HG03039 (cell line): ENCODE data around the gene C16orf89.
"Not testable (repeated sequence)": the region's sequence is repeated elsewhere in the genome, so short reads cannot be mapped to it uniquely, and the experiment has no call there.

Source experiments
- ATAC-seq: cut with Tn5 transposase; IDR thresholded peaks from one replicate; pipeline ENCODE4 v1.9.1; 2021; ENCODE audit warnings: mild to moderate bottlenecking, moderate library complexity; ENCODE audit not compliant: unreplicated experiment

Gene C16orf89

GRCh38 chr16:5065813-5066212, at the start of gene C16orf89:
Gene C16orf89, minus strand, starts transcription at chr16:5065956. Its CDS starts 48 bp downstream, at chr16:5065908.
- no peak for ATAC-seq

GRCh38 chr16:5110933-5111332, 45.2 kb upstream of the C16orf89 start:
- not testable (repeated sequence) for ATAC-seq

GRCh38 chr16:5108505-5109158, 42.9 kb upstream of the C16orf89 start:
- ATAC-seq: no peak

- ATAC-seq: not testable (repeated sequence)
Measured at GRCh38 chr16:5105039-5105438, 39.3 kb upstream of the C16orf89 start.

- not testable (repeated sequence) for ATAC-seq
Measured at GRCh38 chr16:5103296-5104032, 37.7 kb upstream of the C16orf89 start.

GRCh38 chr16:5099174-5099573, 33.4 kb upstream of the C16orf89 start:
- not testable (repeated sequence) for ATAC-seq

- peak; percentile 58 for ATAC-seq
Measured at GRCh38 chr16:5098221-5099159, 32.7 kb upstream of the C16orf89 start.

GRCh38 chr16:5097470-5098220, 31.9 kb upstream of the C16orf89 start, which contains the start of gene EEF2KMT:
Gene EEF2KMT, minus strand, starts transcription at chr16:5097795. Its CDS starts 56 bp downstream, at chr16:5097739.
- ATAC-seq: peak; percentile 98

- ATAC-seq: not testable (repeated sequence)
Measured at GRCh38 chr16:5097061-5097469, 31.3 kb upstream of the C16orf89 start.

GRCh38 chr16:5096437-5097060, 30.8 kb upstream of the C16orf89 start:
- ATAC-seq: not testable (repeated sequence)

- ATAC-seq: not testable (repeated sequence)
Measured at GRCh38 chr16:5095145-5095830, 29.5 kb upstream of the C16orf89 start.

GRCh38 chr16:5093746-5094145, 28.0 kb upstream of the C16orf89 start:
- not testable (repeated sequence) for ATAC-seq

GRCh38 chr16:5093081-5093480, 27.3 kb upstream of the C16orf89 start:
- ATAC-seq: not testable (repeated sequence)

GRCh38 chr16:5090592-5090991, 24.8 kb upstream of the C16orf89 start:
- not testable (repeated sequence) for ATAC-seq

- ATAC-seq: not testable (repeated sequence)
Measured at GRCh38 chr16:5089911-5090555, 24.3 kb upstream of the C16orf89 start.

- ATAC-seq: not testable (repeated sequence)
Measured at GRCh38 chr16:5088936-5089335, 23.2 kb upstream of the C16orf89 start.

- not testable (repeated sequence) for ATAC-seq
Measured at GRCh38 chr16:5088086-5088790, 22.5 kb upstream of the C16orf89 start.

GRCh38 chr16:5085716-5086115, 20.0 kb upstream of the C16orf89 start:
- not testable (repeated sequence) for ATAC-seq
